RWPE1 (cell line): Measurements from ENCODE around the gene PTPN1.
A peak's percentile ranks its signal among the peaks of the same experiment; 100 is the strongest.

Experiments
- CTCF ChIA-PET: fragments of 350-600 bp; sonication (Branson Sonifier 250); formaldehyde crosslinking; extraction: SDS; loops from one replicate; lab custom pipeline; 2021; lab: Yijun Ruan, JAX
- POLR2A ChIA-PET: fragments of 400-600 bp; formaldehyde crosslinking; extraction: SDS; loops from one replicate; lab custom pipeline; 2020; ENCODE audit warnings: antibody characterized with exemption; ENCODE audit not compliant: low non-redundant PET; lab: Yijun Ruan, JAX
- DNase-seq: peaks from one replicate; pipeline ENCODE4 v3.0.0; 2012; ENCODE audit warnings: low spot score
- H3K27ac ChIP-seq: fragments of 450-650 bp; 2 replicates; pipeline ENCODE4 v1.5.1; 2017
- TF ChIP-seq, protein P1 (sequence below): fragments of 450-650 bp; conservative IDR thresholded peaks from 2 replicates; pipeline ENCODE4 v1.5.1; 2017; ENCODE audit warnings: low read depth, mild to moderate bottlenecking

The PTPN1 gene

DNA sequence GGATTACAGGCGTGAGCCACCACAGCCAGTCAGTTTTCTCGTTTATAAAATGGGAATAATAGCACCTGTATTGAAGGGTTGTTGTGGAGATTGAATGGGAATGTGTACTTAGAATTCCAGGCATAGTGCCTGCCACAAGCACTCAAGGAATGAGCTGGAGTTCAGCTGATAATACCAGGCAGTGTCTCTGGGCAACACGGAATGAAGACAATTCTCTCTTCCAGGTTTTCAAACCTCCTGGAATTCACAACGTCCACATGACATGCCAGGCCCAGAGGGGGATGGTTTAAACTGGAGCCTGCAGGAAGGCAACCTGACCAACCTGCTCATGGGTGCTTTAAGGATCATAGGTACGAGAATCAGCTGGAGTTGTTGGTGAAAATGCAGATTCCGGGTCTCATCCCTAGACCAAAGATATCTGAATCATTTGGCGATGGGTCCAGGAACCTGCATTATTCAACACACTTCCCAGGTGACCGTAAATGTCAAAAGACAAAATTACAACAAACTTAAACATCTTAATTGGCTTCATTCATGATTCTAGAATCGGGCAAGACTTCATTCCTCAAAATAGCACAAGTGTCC lies 1.9 kb upstream of the PTPN1 start:
- POLR2A ChIA-PET: no interaction called here
- TF ChIP-seq, protein P1, sequence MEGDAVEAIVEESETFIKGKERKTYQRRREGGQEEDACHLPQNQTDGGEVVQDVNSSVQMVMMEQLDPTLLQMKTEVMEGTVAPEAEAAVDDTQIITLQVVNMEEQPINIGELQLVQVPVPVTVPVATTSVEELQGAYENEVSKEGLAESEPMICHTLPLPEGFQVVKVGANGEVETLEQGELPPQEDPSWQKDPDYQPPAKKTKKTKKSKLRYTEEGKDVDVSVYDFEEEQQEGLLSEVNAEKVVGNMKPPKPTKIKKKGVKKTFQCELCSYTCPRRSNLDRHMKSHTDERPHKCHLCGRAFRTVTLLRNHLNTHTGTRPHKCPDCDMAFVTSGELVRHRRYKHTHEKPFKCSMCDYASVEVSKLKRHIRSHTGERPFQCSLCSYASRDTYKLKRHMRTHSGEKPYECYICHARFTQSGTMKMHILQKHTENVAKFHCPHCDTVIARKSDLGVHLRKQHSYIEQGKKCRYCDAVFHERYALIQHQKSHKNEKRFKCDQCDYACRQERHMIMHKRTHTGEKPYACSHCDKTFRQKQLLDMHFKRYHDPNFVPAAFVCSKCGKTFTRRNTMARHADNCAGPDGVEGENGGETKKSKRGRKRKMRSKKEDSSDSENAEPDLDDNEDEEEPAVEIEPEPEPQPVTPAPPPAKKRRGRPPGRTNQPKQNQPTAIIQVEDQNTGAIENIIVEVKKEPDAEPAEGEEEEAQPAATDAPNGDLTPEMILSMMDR: no peak
- CTCF ChIA-PET: interaction anchor here (1.3 kb wide), 1 partner anchor 14 kb away, joined by 4 read pairs; no protein-coding TSS in a partner anchor
- DNase-seq: no peak
- H3K27ac ChIP-seq: peak overlapping the region; percentile 51

DNA sequence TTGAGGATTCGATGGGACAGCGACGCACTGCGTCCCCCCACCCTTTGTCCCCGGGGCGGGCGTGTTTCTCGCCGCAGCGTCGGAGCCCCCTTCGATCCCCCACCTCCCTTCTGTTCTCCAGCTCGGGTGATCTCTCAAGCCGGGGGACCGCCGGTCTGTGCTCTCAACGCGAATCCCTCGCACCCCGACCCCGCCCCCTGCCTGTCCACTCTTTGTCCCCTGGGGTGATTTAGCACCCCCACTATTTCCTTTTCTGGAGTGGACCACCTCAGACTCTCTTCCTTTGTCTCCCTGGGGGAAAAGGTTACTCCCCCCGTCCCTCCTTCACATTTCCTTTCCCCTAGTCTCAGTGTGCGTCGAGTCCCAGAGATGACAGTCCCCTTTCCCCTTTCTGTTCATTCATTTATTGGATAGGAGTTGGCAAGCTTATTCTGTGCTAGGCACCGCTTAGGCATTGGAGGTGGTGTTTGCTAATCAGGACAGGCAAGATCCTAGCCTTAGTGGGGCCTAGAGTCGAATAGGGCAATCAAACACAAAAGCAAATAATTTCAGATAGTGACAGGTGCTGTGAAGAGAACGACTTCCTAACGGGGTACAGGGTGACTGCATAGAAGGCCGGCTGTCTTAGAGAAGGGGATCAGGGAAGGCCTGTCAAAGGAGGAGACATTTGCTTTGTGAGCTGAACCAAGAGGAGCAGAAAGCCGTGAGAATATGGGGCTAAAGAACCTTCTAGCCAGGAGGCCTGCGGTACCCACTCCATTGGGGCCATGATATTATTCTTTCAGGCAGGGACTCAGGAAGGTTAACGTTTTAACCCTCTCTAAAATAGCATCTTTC lies 741 bp downstream of the PTPN1 start:
- no peak for DNase-seq
- POLR2A ChIA-PET: interaction anchor here (0.5 to 1.3 kb wide), 6 partner anchors 19 to 65 kb away, joined by 3 to 5 read pairs (median 4); no protein-coding TSS in a partner anchor
- TF ChIP-seq, protein P1: no peak
- CTCF ChIA-PET: interaction anchor here (0.7 to 1.2 kb wide), 6 partner anchors 16 to 324 kb away, joined by 3 to 5 read pairs (median 4); no protein-coding TSS in a partner anchor
- H3K27ac ChIP-seq: peak overlapping the region; percentile 87

DNA sequence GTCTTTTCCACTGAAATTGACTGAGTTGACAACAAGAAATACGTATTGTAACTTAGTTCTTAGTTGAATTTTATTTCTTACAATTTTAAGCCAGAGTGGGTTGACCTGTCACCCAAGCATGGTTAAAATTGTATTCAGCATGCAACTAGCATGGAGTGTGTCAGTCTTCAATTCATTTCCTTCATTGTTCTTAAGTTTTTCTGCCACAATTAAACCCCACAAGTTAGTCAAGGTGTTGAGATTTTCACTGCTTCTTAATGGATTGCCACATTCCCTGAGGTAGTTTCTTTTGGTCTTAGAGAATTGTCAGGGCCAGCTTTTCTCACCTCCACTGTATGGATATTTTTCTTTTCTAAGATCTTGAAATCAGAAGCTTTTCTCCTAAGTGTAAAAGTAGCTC lies 2.1 kb downstream of the PTPN1 start:
- no peak for DNase-seq
- TF ChIP-seq, protein P1: no peak
- CTCF ChIA-PET: interaction anchor here (0.7 to 1.2 kb wide), 6 partner anchors 24 to 325 kb away, joined by 3 to 5 read pairs (median 4); no protein-coding TSS in a partner anchor
- H3K27ac ChIP-seq: no peak overlapping the region
- POLR2A ChIA-PET: interaction anchor here (0.6 to 1.3 kb wide), 3 partner anchors 21 to 296 kb away, joined by 3 to 5 read pairs (median 4); no protein-coding TSS in a partner anchor

GRCh38 chr20:50513169-50514034 lies 3.2 kb downstream of the PTPN1 start:
- no peak overlapping the region for H3K27ac ChIP-seq
- POLR2A ChIA-PET: interaction anchor here (0.6 to 1.0 kb wide), 2 partner anchors 20 to 297 kb away, joined by 3 to 4 read pairs; no protein-coding TSS in a partner anchor
- CTCF ChIA-PET: interaction anchor here (0.6 to 0.7 kb wide), 5 partner anchors 34 to 337 kb away, joined by 3 to 4 read pairs (median 3); no protein-coding TSS in a partner anchor
- TF ChIP-seq, protein P1: no peak
- DNase-seq: peak; percentile 63

DNA sequence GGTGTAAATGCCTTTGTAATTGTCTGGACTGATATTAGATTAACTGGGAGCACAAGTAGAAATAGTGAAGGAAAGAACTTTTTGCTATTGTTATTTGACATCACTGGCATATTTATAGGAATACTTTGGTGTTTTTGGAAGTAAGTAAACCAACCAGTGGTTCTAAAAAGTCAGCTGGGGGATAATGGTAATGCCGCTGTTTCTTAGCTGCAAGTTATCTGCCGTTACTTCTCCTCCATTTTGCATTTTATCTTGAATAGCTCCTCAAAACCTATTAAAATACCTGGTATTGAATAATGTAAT lies 3.8 kb downstream of the PTPN1 start:
- no peak overlapping the region for H3K27ac ChIP-seq
- CTCF ChIA-PET: no interaction called here
- no peak for DNase-seq
- TF ChIP-seq, protein P1: no peak
- POLR2A ChIA-PET: no interaction called here
